Gastrocnemius medialis (tissue), 4 donors: ENCODE measurements around the gene PCNX2.

ENCODE experiments used
- POLR2A ChIP-seq, 2 donors: fragments of 450-650 bp; IDR thresholded peaks; one replicate each; pipeline ENCODE4 v1.6.1; 2017; ENCODE audit warnings: antibody characterized with exemption in 2 of 2, mild to moderate bottlenecking in 2 of 2, moderate library complexity in 2 of 2
- TF ChIP-seq, protein P1 (sequence below), 5 experiments: fragments of 450-650 bp in 3 of 5; fragments of 200-600 bp in 2 of 5; sonication (generic) in 2 of 5; IDR thresholded peaks in 4 of 5; conservative IDR thresholded peaks in 1 of 5; 1 replicate in 4 of 5; 2 replicates in 1 of 5; pipeline ENCODE4 v1.5.1; 2016 to 2019; ENCODE audit warnings: antibody characterized with exemption in 5 of 5, mild to moderate bottlenecking in 3 of 5, moderate library complexity in 3 of 5

DNA sequence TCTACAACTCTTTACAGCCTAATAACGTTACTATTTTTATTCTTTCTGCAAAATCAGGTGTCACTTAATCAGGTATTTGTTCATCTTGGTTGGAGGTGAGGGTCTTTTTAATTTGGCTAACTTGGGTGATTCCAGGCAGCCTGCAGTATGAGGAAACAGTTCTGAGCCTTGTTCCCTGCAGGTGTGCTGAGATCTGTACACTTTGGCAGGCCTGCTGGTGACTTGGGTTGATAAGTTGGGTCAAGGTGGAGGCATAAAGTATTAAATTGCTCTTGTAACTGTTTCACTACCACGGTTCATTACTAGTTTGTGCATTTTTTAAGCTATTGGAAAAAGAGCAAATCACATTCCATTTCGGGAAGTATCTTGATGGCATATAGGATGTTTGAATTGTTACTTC, 42.0 kb upstream of the PCNX2 start:
- TF ChIP-seq, protein P1, sequence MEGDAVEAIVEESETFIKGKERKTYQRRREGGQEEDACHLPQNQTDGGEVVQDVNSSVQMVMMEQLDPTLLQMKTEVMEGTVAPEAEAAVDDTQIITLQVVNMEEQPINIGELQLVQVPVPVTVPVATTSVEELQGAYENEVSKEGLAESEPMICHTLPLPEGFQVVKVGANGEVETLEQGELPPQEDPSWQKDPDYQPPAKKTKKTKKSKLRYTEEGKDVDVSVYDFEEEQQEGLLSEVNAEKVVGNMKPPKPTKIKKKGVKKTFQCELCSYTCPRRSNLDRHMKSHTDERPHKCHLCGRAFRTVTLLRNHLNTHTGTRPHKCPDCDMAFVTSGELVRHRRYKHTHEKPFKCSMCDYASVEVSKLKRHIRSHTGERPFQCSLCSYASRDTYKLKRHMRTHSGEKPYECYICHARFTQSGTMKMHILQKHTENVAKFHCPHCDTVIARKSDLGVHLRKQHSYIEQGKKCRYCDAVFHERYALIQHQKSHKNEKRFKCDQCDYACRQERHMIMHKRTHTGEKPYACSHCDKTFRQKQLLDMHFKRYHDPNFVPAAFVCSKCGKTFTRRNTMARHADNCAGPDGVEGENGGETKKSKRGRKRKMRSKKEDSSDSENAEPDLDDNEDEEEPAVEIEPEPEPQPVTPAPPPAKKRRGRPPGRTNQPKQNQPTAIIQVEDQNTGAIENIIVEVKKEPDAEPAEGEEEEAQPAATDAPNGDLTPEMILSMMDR (IDR thresholded peaks at IDR 0.05 in 4 of 5, conservative IDR thresholded peaks at IDR 0.05 in 1 of 5) = no peak
- no peak for TF ChIP-seq POLR2A (IDR thresholded peaks at IDR 0.05)
